Measurements from ENCODE around the gene PTMS.

DNA sequence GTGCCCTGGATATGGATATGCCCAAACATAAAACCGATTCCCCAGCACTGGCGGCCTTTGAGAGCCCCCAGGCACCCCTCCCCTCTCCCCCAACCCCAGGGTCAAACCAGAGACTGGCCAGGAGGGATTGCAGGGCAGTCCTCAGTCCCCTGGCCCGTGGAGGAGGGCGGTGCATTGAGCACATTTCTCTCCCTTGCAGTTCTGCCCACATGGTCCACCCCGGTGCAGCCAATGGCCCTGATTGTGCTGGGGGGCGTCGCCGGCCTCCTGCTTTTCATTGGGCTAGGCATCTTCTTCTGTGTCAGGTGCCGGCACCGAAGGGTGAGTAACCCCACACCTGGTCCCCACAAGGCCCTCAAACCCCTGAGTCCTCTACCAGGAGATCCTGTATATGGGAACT lies 52.1 kb downstream of the PTMS start:
- TF ChIP-seq, protein P1, sequence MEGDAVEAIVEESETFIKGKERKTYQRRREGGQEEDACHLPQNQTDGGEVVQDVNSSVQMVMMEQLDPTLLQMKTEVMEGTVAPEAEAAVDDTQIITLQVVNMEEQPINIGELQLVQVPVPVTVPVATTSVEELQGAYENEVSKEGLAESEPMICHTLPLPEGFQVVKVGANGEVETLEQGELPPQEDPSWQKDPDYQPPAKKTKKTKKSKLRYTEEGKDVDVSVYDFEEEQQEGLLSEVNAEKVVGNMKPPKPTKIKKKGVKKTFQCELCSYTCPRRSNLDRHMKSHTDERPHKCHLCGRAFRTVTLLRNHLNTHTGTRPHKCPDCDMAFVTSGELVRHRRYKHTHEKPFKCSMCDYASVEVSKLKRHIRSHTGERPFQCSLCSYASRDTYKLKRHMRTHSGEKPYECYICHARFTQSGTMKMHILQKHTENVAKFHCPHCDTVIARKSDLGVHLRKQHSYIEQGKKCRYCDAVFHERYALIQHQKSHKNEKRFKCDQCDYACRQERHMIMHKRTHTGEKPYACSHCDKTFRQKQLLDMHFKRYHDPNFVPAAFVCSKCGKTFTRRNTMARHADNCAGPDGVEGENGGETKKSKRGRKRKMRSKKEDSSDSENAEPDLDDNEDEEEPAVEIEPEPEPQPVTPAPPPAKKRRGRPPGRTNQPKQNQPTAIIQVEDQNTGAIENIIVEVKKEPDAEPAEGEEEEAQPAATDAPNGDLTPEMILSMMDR (IDR thresholded peaks at IDR 0.05) = no peak
- no peak for TF ChIP-seq POLR2A (IDR thresholded peaks at IDR 0.05)
